Activated naive CD8-positive, alpha-beta T cell treated with anti-CD3 and anti-CD28 coated beads for 36 hours (primary cell): ENCODE results near the gene ZNF385B. TPM values are rescaled to one million over a fixed set of nuclear protein-coding genes. Genes with fewer than 3 reads are reported as not detected.

Experiments used
- DNase-seq: peaks from one replicate; pipeline ENCODE4 v3.0.0; 2021
- H3K27ac Mint-ChIP-seq: one replicate; pipeline ENCODE4 v1.8.0; 2022; ENCODE audit warnings: mild to moderate bottlenecking, moderate library complexity, mixed read lengths
- H3K27me3 Mint-ChIP-seq: one replicate; pipeline ENCODE4 v1.8.0; 2022; ENCODE audit warnings: mild to moderate bottlenecking, mixed read lengths
- H3K36me3 Mint-ChIP-seq: one replicate; pipeline ENCODE4 v1.8.0; 2021; ENCODE audit warnings: mild to moderate bottlenecking, mixed read lengths
- H3K4me1 Mint-ChIP-seq: one replicate; pipeline ENCODE4 v1.8.0; 2021; ENCODE audit warnings: mixed read lengths
- H3K4me3 Mint-ChIP-seq: one replicate; pipeline ENCODE4 v1.8.0; 2022; ENCODE audit warnings: mild to moderate bottlenecking, moderate library complexity, mixed read lengths
- H3K9me3 Mint-ChIP-seq: one replicate; pipeline ENCODE4 v1.8.0; 2022; ENCODE audit warnings: mixed read lengths
- total RNA-seq, 2 experiments: library from RNA; stranded (reverse); gene quantifications; one replicate each; pipeline ENCODE4 v1.2.3, GENCODE V29; 2021

ZNF385B gene
- total RNA-seq, 2 experiments from 2014 or later = not detected

- H3K27ac Mint-ChIP-seq = no peak overlapping the region
- no peaks in the 10 kb centered on the region for H3K4me1 Mint-ChIP-seq
- H3K4me3 Mint-ChIP-seq = no peak overlapping the region
- H3K36me3 Mint-ChIP-seq = no peaks in the 10 kb centered on the region
- H3K27me3 Mint-ChIP-seq = peaks cover 17% of the 10 kb centered on the region
- DNase-seq = no peak
- H3K9me3 Mint-ChIP-seq = no peaks in the 10 kb centered on the region
Observed at GRCh38 chr2:179875864-179876263, 14.5 kb upstream of the ZNF385B start.

GRCh38 chr2:179862898-179863458 is 1.6 kb upstream of the ZNF385B start:
- Mint-ChIP-seq H3K4me3 (no peak overlapping the region), H3K36me3 (no peaks in the 10 kb centered on the region), H3K27ac (no peak overlapping the region), H3K9me3 (no peaks in the 10 kb centered on the region), H3K4me1 (peaks cover 9% of the 10 kb centered on the region), H3K27me3 (peaks cover 66% of the 10 kb centered on the region)
- DNase-seq = no peak

- Mint-ChIP-seq H3K9me3 (no peaks in the 10 kb centered on the region), H3K27ac (no peak overlapping the region), H3K36me3 (no peaks in the 10 kb centered on the region), H3K27me3 (peaks cover 70% of the 10 kb centered on the region), H3K4me1 (peaks cover 9% of the 10 kb centered on the region), H3K4me3 (no peak overlapping the region)
- DNase-seq = peak; percentile 15
Observed at GRCh38 chr2:179861027-179861415, 391 bp downstream of the ZNF385B start.

- peaks cover 9% of the 10 kb centered on the region for H3K4me1 Mint-ChIP-seq
- no peaks in the 10 kb centered on the region for H3K36me3 Mint-ChIP-seq
- H3K27me3 Mint-ChIP-seq = peaks cover 73% of the 10 kb centered on the region
- DNase-seq = no peak
- no peaks in the 10 kb centered on the region for H3K9me3 Mint-ChIP-seq
- H3K4me3 Mint-ChIP-seq = no peak overlapping the region
- H3K27ac Mint-ChIP-seq = no peak overlapping the region
Observed at GRCh38 chr2:179860255-179861026, 971 bp downstream of the ZNF385B start.

- Mint-ChIP-seq H3K27ac (no peak overlapping the region), H3K36me3 (no peaks in the 10 kb centered on the region), H3K9me3 (no peaks in the 10 kb centered on the region), H3K4me1 (peaks cover 9% of the 10 kb centered on the region), H3K27me3 (peaks cover 76% of the 10 kb centered on the region), H3K4me3 (no peak overlapping the region)
- DNase-seq = no peak
Observed at GRCh38 chr2:179859523-179859922, 1.9 kb downstream of the ZNF385B start.

GRCh38 chr2:179857236-179857635 is 4.2 kb downstream of the ZNF385B start:
- peaks cover 9% of the 10 kb centered on the region for H3K4me1 Mint-ChIP-seq
- no peaks in the 10 kb centered on the region for H3K36me3 Mint-ChIP-seq
- H3K9me3 Mint-ChIP-seq = no peaks in the 10 kb centered on the region
- no peak overlapping the region for H3K4me3 Mint-ChIP-seq
- DNase-seq = no peak
- H3K27me3 Mint-ChIP-seq = peaks cover 61% of the 10 kb centered on the region
- no peak overlapping the region for H3K27ac Mint-ChIP-seq

- no peak overlapping the region for H3K27ac Mint-ChIP-seq
- peaks cover 53% of the 10 kb centered on the region for H3K27me3 Mint-ChIP-seq
- no peak overlapping the region for H3K4me3 Mint-ChIP-seq
- no peaks in the 10 kb centered on the region for H3K9me3 Mint-ChIP-seq
- H3K36me3 Mint-ChIP-seq = no peaks in the 10 kb centered on the region
- DNase-seq = no peak
- H3K4me1 Mint-ChIP-seq = peaks cover 5% of the 10 kb centered on the region
Observed at GRCh38 chr2:179856205-179856604, 5.2 kb downstream of the ZNF385B start.

GRCh38 chr2:179855673-179856072 is 5.7 kb downstream of the ZNF385B start:
- no peaks in the 10 kb centered on the region for H3K9me3 Mint-ChIP-seq
- H3K27ac Mint-ChIP-seq = no peak overlapping the region
- peaks cover 57% of the 10 kb centered on the region for H3K27me3 Mint-ChIP-seq
- peaks cover 5% of the 10 kb centered on the region for H3K4me1 Mint-ChIP-seq
- no peak for DNase-seq
- H3K4me3 Mint-ChIP-seq = no peak overlapping the region
- no peaks in the 10 kb centered on the region for H3K36me3 Mint-ChIP-seq

- peaks cover 50% of the 10 kb centered on the region for H3K27me3 Mint-ChIP-seq
- DNase-seq = no peak
- H3K4me3 Mint-ChIP-seq = no peak overlapping the region
- H3K9me3 Mint-ChIP-seq = no peaks in the 10 kb centered on the region
- no peak overlapping the region for H3K27ac Mint-ChIP-seq
- no peaks in the 10 kb centered on the region for H3K4me1 Mint-ChIP-seq
- H3K36me3 Mint-ChIP-seq = no peaks in the 10 kb centered on the region
Observed at GRCh38 chr2:179854891-179855290, 6.5 kb downstream of the ZNF385B start.

GRCh38 chr2:179853108-179853507 is 8.3 kb downstream of the ZNF385B start:
- Mint-ChIP-seq H3K36me3 (no peaks in the 10 kb centered on the region), H3K27ac (no peak overlapping the region), H3K9me3 (no peaks in the 10 kb centered on the region), H3K27me3 (peaks cover 33% of the 10 kb centered on the region), H3K4me3 (no peak overlapping the region), H3K4me1 (no peaks in the 10 kb centered on the region)
- DNase-seq = no peak

- Mint-ChIP-seq H3K27ac (no peak overlapping the region), H3K36me3 (no peaks in the 10 kb centered on the region), H3K4me1 (no peaks in the 10 kb centered on the region), H3K27me3 (peaks cover 22% of the 10 kb centered on the region), H3K9me3 (no peaks in the 10 kb centered on the region), H3K4me3 (no peak overlapping the region)
- no peak for DNase-seq
Observed at GRCh38 chr2:179850188-179850587, 11.2 kb downstream of the ZNF385B start.

GRCh38 chr2:179849719-179850118 is 11.7 kb downstream of the ZNF385B start:
- peaks cover 25% of the 10 kb centered on the region for H3K27me3 Mint-ChIP-seq
- no peaks in the 10 kb centered on the region for H3K36me3 Mint-ChIP-seq
- H3K4me1 Mint-ChIP-seq = no peaks in the 10 kb centered on the region
- H3K9me3 Mint-ChIP-seq = no peaks in the 10 kb centered on the region
- DNase-seq = no peak
- no peak overlapping the region for H3K4me3 Mint-ChIP-seq
- no peak overlapping the region for H3K27ac Mint-ChIP-seq

- Mint-ChIP-seq H3K27ac (no peak overlapping the region), H3K4me3 (no peak overlapping the region), H3K4me1 (no peaks in the 10 kb centered on the region), H3K27me3 (peaks cover 21% of the 10 kb centered on the region), H3K9me3 (no peaks in the 10 kb centered on the region), H3K36me3 (no peaks in the 10 kb centered on the region)
- DNase-seq = no peak
Observed at GRCh38 chr2:179843541-179843940, 17.9 kb downstream of the ZNF385B start.

GRCh38 chr2:179842498-179843153 is 18.8 kb downstream of the ZNF385B start:
- no peak overlapping the region for H3K4me3 Mint-ChIP-seq
- no peak overlapping the region for H3K27ac Mint-ChIP-seq
- H3K9me3 Mint-ChIP-seq = no peaks in the 10 kb centered on the region
- DNase-seq = peak; percentile 3
- H3K27me3 Mint-ChIP-seq = peaks cover 15% of the 10 kb centered on the region
- H3K36me3 Mint-ChIP-seq = no peaks in the 10 kb centered on the region
- no peaks in the 10 kb centered on the region for H3K4me1 Mint-ChIP-seq

- Mint-ChIP-seq H3K4me1 (no peaks in the 10 kb centered on the region), H3K27me3 (peaks cover 19% of the 10 kb centered on the region), H3K9me3 (no peaks in the 10 kb centered on the region), H3K27ac (no peak overlapping the region), H3K4me3 (no peak overlapping the region), H3K36me3 (no peaks in the 10 kb centered on the region)
- no peak for DNase-seq
Observed at GRCh38 chr2:179840840-179841239, 20.6 kb downstream of the ZNF385B start.

GRCh38 chr2:179837408-179837807 is 24.0 kb downstream of the ZNF385B start:
- Mint-ChIP-seq H3K27me3 (peaks cover 10% of the 10 kb centered on the region), H3K4me3 (no peak overlapping the region), H3K27ac (no peak overlapping the region), H3K36me3 (no peaks in the 10 kb centered on the region), H3K4me1 (no peaks in the 10 kb centered on the region), H3K9me3 (no peaks in the 10 kb centered on the region)
- DNase-seq = no peak
